ENCODE data around the gene LSM4. TPM values are rescaled to one million over a fixed set of nuclear protein-coding genes. Genes with fewer than 3 reads are reported as not detected.

The LSM4 gene
- total and polyA plus RNA-seq, 2 of the 13 experiments (the other 11 are each of a cell fraction or from before 2014, with no cell fraction given): 65.8 to 166 TPM

DNA sequence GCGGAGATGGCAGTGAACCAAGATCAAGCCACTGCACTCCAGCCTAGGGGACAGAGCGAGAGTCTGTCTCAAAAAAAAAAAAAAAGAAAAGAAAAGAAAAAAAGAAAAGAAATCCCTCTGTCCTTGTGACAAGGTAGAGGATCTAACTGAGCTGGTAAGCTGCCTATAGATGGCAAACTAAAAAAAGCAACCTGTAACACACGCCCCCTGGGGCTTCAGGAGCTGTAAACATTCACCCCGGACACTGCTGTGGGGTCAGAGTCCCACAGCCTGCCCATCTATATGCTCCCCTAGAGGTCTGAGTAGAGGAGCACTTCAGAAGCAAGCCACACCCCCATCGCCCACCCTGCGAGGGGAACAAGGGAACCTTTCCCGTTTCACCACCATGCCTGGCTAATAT is 13.2 kb upstream of the LSM4 start (continued):
- TF ChIP-seq PITX1 (CRISPR knock-in tag; IDR thresholded peaks at IDR 0.05) (no peak), HOXA7 (CRISPR knock-in tag; IDR thresholded peaks at IDR 0.05) (no peak), GATAD2A (CRISPR knock-in tag; IDR thresholded peaks at IDR 0.05) (no peak), HDAC1 (CRISPR knock-in tag; IDR thresholded peaks at IDR 0.05) (0 out of 2 replicates have a peak, but pooled peaks have one; percentile 30), TBX3 (IDR thresholded peaks at IDR 0.05; ENCODE audit: borderline replicate concordance) (no peak), ESRRA (CRISPR knock-in tag; IDR thresholded peaks at IDR 0.05; ENCODE audit: low read depth) (no peak), FOXA3 (CRISPR knock-in tag; IDR thresholded peaks at IDR 0.05) (peak; percentile 17; the same call in 1 of the 2 replicates), ZSCAN30 (CRISPR knock-in tag; IDR thresholded peaks at IDR 0.05) (no peak), FOXP1 (IDR thresholded peaks at IDR 0.05) (no peak), FOXP1 (CRISPR knock-in tag; IDR thresholded peaks at IDR 0.05) (peak; percentile 17; the same call in 1 of the 2 replicates), ETV6 (CRISPR knock-in tag; conservative IDR thresholded peaks at IDR 0.05) (no peak), ZNF670 (CRISPR knock-in tag; IDR thresholded peaks at IDR 0.05; ENCODE audit: borderline replicate concordance) (0 out of 2 replicates have a peak, but pooled peaks have one; percentile 20), ZBTB20 (CRISPR knock-in tag; IDR thresholded peaks at IDR 0.05; ENCODE audit: borderline replicate concordance, low read depth) (no peak), ZBTB1 (CRISPR knock-in tag; IDR thresholded peaks at IDR 0.05; ENCODE audit: borderline replicate concordance) (no peak), ZNF263 (CRISPR knock-in tag; IDR thresholded peaks at IDR 0.05) (0 out of 2 replicates have a peak, but pooled peaks have one; percentile 22), FOXM1 (CRISPR knock-in tag; IDR thresholded peaks at IDR 0.05) (no peak), TOE1 (CRISPR knock-in tag; IDR thresholded peaks at IDR 0.05) (no peak)
- TF ChIP-seq, protein P1, sequence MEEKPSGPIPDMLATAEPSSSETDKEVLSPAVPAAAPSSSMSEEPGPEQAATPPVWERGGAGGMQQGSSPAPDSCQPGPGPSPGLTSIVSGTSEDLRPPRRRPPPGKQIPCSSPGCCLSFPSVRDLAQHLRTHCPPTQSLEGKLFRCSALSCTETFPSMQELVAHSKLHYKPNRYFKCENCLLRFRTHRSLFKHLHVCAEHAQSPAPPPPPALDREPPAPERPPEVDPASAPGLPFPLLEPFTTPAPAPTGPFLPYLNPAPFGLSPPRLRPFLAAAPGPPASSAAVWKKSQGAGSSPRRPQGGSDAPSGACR (CRISPR knock-in tag; IDR thresholded peaks at IDR 0.05): no peak
- TF ChIP-seq, protein P2, sequence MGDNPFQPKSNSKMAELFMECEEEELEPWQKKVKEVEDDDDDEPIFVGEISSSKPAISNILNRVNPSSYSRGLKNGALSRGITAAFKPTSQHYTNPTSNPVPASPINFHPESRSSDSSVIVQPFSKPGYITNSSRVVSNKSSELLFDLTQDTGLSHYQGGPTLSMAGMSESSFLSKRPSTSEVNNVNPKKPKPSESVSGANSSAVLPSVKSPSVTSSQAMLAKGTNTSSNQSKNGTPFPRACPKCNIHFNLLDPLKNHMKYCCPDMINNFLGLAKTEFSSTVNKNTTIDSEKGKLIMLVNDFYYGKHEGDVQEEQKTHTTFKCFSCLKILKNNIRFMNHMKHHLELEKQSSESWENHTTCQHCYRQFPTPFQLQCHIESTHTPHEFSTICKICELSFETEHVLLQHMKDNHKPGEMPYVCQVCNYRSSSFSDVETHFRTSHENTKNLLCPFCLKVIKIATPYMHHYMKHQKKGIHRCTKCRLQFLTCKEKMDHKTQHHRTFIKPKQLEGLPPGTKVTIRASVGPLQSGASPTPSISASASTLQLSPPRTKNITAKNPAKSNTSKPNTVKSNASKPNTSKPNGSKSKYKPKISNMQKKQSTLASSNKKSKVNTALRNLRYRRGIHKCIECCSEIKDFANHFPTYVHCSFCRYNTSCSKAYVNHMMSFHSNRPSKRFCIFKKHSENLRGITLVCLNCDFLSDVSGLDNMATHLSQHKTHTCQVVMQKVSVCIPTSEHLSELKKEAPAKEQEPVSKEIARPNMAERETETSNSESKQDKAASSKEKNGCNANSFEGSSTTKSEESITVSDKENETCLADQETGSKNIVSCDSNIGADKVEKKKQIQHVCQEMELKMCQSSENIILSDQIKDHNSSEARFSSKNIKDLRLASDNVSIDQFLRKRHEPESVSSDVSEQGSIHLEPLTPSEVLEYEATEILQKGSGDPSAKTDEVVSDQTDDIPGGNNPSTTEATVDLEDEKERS (CRISPR knock-in tag; IDR thresholded peaks at IDR 0.05): no peak
- TF ChIP-seq, protein P3, sequence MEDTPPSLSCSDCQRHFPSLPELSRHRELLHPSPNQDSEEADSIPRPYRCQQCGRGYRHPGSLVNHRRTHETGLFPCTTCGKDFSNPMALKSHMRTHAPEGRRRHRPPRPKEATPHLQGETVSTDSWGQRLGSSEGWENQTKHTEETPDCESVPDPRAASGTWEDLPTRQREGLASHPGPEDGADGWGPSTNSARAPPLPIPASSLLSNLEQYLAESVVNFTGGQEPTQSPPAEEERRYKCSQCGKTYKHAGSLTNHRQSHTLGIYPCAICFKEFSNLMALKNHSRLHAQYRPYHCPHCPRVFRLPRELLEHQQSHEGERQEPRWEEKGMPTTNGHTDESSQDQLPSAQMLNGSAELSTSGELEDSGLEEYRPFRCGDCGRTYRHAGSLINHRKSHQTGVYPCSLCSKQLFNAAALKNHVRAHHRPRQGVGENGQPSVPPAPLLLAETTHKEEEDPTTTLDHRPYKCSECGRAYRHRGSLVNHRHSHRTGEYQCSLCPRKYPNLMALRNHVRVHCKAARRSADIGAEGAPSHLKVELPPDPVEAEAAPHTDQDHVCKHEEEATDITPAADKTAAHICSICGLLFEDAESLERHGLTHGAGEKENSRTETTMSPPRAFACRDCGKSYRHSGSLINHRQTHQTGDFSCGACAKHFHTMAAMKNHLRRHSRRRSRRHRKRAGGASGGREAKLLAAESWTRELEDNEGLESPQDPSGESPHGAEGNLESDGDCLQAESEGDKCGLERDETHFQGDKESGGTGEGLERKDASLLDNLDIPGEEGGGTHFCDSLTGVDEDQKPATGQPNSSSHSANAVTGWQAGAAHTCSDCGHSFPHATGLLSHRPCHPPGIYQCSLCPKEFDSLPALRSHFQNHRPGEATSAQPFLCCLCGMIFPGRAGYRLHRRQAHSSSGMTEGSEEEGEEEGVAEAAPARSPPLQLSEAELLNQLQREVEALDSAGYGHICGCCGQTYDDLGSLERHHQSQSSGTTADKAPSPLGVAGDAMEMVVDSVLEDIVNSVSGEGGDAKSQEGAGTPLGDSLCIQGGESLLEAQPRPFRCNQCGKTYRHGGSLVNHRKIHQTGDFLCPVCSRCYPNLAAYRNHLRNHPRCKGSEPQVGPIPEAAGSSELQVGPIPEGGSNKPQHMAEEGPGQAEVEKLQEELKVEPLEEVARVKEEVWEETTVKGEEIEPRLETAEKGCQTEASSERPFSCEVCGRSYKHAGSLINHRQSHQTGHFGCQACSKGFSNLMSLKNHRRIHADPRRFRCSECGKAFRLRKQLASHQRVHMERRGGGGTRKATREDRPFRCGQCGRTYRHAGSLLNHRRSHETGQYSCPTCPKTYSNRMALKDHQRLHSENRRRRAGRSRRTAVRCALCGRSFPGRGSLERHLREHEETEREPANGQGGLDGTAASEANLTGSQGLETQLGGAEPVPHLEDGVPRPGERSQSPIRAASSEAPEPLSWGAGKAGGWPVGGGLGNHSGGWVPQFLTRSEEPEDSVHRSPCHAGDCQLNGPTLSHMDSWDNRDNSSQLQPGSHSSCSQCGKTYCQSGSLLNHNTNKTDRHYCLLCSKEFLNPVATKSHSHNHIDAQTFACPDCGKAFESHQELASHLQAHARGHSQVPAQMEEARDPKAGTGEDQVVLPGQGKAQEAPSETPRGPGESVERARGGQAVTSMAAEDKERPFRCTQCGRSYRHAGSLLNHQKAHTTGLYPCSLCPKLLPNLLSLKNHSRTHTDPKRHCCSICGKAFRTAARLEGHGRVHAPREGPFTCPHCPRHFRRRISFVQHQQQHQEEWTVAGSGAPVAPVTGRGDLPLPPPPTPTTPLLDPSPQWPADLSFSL (CRISPR knock-in tag; IDR thresholded peaks at IDR 0.05): no peak
